Measurements from ENCODE around the gene FOSL2.
A peak's percentile ranks its signal among the peaks of the same experiment; 100 is the strongest.

Gene FOSL2

DNA sequence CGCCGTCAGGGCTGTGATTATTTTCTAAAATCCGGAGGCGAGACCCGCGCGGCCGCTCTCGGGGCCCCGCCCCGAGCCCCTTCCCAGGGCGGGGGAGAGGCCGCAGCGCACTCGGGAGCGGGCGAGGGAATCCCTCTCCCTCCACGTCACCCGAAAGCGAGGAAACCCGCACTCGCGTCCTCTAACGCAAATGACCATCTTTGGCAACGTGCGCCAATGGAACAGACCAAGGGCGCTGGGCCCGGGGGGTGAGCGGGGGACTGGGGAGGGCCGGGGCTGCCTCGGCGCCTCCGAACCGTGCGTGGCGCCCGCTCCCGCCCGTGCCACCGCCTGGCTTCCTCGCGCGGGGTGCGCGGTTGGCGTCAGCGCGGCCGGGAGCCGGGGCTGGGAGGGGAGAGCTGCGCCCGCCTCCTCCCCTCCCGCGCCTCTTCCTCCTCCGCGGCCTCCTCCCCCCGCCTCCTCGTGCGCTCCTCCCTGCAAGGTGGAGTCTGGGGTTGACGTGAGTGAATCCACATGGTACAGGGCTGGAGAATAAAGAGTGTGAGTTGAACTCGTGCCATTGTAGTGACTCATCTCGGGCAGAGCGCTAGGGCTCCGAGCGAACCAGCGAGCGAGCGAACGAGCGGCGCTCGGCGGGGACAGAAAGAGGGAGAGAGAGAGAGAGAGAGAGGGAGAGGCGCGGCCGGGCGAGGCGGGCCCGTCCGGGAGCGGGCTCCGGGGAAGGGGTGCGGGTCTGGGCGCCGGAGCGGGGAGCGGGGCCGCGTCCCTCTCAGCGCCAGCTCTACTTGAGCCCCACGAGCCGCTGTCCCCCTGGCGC is at the start of gene FOSL2:
TSS of gene FOSL2 (plus strand) at position 562 of the 817 bp plus-strand sequence. CDS start 863 bp downstream, outside the sequence.
- TF ChIP-seq EP300 (IDR thresholded peaks at IDR 0.05; ENCODE audit: borderline replicate concordance) (peak; percentile 31; the same call in 1 of the 2 replicates), EGR1 (IDR thresholded peaks at IDR 0.05) (peak; percentile 70; the same call in 1 of the 2 replicates), NFIC (IDR thresholded peaks at IDR 0.05) (peak; percentile 80), TEAD4 (IDR thresholded peaks at IDR 0.05) (peak; percentile 71; the same call in 1 of the 2 replicates), CREB1 (IDR thresholded peaks at IDR 0.05; ENCODE audit: low read depth) (peak; percentile 60), FOXM1 (IDR thresholded peaks at IDR 0.05; ENCODE audit: borderline replicate concordance, low read depth) (no peak), YY1 (IDR thresholded peaks at IDR 0.05; ENCODE audit: low read depth) (0 out of 2 replicates have a peak, but pooled peaks have one; percentile 51), ZBTB7A (IDR thresholded peaks at IDR 0.05; ENCODE audit: low read depth) (no peak), TCF12 (IDR thresholded peaks at IDR 0.05; ENCODE audit: low read depth) (peak; percentile 62), RAD21 (IDR thresholded peaks at IDR 0.05; ENCODE audit: low read depth) (peak; percentile 20; the same call in 1 of the 2 replicates), TAF1 (IDR thresholded peaks at IDR 0.05; ENCODE audit: low read depth) (peak; percentile 48; the same call in 1 of the 2 replicates), CEBPB (IDR thresholded peaks at IDR 0.05) (no peak)
- TF ChIP-seq, protein P1, sequence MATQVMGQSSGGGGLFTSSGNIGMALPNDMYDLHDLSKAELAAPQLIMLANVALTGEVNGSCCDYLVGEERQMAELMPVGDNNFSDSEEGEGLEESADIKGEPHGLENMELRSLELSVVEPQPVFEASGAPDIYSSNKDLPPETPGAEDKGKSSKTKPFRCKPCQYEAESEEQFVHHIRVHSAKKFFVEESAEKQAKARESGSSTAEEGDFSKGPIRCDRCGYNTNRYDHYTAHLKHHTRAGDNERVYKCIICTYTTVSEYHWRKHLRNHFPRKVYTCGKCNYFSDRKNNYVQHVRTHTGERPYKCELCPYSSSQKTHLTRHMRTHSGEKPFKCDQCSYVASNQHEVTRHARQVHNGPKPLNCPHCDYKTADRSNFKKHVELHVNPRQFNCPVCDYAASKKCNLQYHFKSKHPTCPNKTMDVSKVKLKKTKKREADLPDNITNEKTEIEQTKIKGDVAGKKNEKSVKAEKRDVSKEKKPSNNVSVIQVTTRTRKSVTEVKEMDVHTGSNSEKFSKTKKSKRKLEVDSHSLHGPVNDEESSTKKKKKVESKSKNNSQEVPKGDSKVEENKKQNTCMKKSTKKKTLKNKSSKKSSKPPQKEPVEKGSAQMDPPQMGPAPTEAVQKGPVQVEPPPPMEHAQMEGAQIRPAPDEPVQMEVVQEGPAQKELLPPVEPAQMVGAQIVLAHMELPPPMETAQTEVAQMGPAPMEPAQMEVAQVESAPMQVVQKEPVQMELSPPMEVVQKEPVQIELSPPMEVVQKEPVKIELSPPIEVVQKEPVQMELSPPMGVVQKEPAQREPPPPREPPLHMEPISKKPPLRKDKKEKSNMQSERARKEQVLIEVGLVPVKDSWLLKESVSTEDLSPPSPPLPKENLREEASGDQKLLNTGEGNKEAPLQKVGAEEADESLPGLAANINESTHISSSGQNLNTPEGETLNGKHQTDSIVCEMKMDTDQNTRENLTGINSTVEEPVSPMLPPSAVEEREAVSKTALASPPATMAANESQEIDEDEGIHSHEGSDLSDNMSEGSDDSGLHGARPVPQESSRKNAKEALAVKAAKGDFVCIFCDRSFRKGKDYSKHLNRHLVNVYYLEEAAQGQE (IDR thresholded peaks at IDR 0.05; ENCODE audit: low read depth) = no peak
- TF ChIP-seq, protein P2, sequence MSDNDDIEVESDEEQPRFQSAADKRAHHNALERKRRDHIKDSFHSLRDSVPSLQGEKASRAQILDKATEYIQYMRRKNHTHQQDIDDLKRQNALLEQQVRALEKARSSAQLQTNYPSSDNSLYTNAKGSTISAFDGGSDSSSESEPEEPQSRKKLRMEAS (IDR thresholded peaks at IDR 0.05) = peak; percentile 91
- TF ChIP-seq, protein P3, sequence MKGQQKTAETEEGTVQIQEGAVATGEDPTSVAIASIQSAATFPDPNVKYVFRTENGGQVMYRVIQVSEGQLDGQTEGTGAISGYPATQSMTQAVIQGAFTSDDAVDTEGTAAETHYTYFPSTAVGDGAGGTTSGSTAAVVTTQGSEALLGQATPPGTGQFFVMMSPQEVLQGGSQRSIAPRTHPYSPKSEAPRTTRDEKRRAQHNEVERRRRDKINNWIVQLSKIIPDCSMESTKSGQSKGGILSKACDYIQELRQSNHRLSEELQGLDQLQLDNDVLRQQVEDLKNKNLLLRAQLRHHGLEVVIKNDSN (IDR thresholded peaks at IDR 0.05) = peak; percentile 57

DNA sequence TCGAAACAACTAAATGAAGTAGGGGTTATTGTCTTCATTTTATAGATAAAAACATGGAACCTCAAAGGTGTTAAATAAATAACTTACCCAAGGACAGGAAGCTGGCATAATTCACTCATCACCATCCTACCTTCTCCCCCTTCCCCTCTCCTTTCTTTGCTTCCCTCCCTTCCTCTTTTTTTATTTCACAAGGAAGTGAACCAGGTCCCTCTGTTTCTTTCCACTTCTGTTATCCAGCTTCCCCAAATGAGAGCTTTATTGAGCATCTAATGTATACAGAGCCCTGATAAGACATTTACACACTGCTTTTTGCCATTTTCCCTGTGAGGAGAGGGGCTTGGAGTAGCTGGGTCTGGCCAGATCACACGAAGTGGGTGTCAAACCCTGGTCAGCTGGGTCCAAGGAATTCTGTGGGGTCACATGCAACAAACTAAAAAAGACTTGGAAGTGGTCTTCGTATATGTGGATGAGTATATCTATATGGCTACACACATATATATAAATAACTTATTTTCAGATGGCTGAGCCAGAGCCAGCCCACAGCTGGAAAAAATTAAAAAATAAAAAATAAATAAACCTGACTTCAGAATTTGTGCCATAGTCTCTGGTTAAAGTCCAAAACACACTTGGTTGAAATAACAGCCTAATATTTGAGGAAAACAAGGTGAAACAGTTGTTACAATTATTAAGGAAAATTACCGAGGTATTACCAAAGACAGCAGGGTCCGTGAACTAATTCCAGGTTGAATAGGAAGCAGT is 49.3 kb upstream of the FOSL2 start:
- no peak for TF ChIP-seq NFIC (IDR thresholded peaks at IDR 0.05)
- TF ChIP-seq, protein P3 (IDR thresholded peaks at IDR 0.05) = no peak
- no peak for TF ChIP-seq EGR1 (IDR thresholded peaks at IDR 0.05)
- no peak for TF ChIP-seq CREB1 (IDR thresholded peaks at IDR 0.05; ENCODE audit: low read depth)
- TF ChIP-seq TAF1 (IDR thresholded peaks at IDR 0.05; ENCODE audit: low read depth) = no peak
- no peak for TF ChIP-seq FOXM1 (IDR thresholded peaks at IDR 0.05; ENCODE audit: borderline replicate concordance, low read depth)
- TF ChIP-seq, protein P1 (IDR thresholded peaks at IDR 0.05; ENCODE audit: low read depth) = no peak
- TF ChIP-seq YY1 (IDR thresholded peaks at IDR 0.05; ENCODE audit: low read depth) = no peak
- TF ChIP-seq RAD21 (IDR thresholded peaks at IDR 0.05; ENCODE audit: low read depth) = no peak
- no peak for TF ChIP-seq CEBPB (IDR thresholded peaks at IDR 0.05)
- TF ChIP-seq EP300 (IDR thresholded peaks at IDR 0.05; ENCODE audit: borderline replicate concordance) = no peak
- no peak for TF ChIP-seq ZBTB7A (IDR thresholded peaks at IDR 0.05; ENCODE audit: low read depth)
- TF ChIP-seq TCF12 (IDR thresholded peaks at IDR 0.05; ENCODE audit: low read depth) = no peak

DNA sequence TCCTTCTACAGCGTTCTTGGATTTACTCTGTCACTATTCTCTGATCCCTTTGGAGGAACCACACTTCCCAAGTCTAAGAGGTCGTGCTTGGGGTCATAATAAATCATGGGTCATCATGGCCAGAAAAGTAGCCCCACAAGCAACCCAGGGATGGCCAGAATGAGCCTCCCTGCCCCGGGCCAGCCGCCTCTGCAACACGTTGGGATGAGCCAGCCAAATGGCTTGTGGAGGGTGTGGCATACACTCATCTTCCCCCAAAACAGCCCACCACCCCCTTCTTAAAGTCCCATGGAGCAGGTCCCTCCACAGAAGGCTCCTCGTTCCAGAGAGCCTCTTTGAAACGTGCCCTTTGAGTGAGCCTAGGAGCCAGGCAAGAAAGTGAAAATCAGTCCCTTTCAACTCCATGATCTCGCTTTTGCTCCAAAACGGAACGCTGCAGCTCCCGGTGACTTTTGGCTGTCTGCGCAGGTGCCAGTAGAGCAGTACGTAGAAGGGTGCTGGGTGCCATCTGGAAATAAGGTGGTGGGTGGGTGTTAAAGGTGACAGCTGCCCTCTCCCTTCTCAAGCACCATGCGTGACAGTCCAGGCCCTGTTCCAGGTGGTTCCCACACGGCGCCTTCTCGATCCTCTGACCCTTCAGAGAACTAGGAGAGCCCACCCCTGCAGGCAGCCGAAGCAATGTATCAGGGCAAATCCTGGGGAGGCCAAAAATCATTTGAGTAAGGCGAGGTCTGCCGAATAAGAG is 48.5 kb upstream of the FOSL2 start:
- TF ChIP-seq EP300 (IDR thresholded peaks at IDR 0.05; ENCODE audit: borderline replicate concordance) (no peak), FOXM1 (IDR thresholded peaks at IDR 0.05; ENCODE audit: borderline replicate concordance, low read depth) (no peak), NFIC (IDR thresholded peaks at IDR 0.05) (no peak), EGR1 (IDR thresholded peaks at IDR 0.05) (no peak)
- TF ChIP-seq, protein P1 (IDR thresholded peaks at IDR 0.05; ENCODE audit: low read depth) = no peak
